GM18858 (cell line): Measurements from ENCODE around the gene AADAT.
"Not testable (repeated sequence)": the region's sequence is repeated elsewhere in the genome, so short reads cannot be mapped to it uniquely, and the experiment has no call there.

Experiments used
- ATAC-seq: cut with Tn5 transposase; IDR thresholded peaks from one replicate; pipeline ENCODE4 v1.9.1; 2021; ENCODE audit not compliant: unreplicated experiment

AADAT gene

DNA sequence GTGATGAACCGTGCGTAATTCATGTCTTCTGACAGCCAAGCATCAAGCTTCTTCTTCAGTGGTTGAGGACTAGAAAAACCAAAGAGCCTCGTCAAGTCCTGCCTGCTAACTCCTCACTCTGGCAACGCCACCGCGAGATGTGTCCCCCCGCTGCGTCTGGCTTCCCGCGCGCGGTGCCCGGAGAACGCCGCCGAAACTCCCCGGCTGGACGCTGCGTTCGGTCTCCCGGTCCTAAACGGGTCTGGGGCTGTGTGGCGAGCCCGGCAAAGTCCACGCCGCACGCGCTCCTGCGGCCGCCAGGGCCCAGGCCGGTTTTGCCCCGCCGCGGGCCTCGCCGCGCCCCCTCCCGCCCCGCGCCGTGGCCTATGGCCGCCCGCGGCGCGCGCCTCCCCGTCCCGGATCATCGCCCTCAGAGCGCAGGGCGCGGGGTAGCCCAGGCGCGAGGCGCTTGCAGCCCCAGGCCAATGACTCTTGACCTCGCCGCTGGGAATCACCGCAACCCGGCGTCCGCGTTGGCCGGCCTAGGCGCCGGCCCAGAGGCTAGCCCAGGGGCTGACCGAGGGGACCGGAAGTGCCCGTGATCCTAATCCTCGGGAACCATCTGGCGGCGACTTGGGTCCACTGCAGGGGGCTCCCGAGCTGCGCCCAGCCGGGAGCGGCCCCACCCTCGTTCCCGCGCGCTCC, at the start of gene AADAT:
Gene AADAT, minus strand, starts transcription at position 289 of the 684 bp plus-strand sequence. Its CDS starts 266 bp downstream, at position 23.
- peak; percentile 54 for ATAC-seq

DNA sequence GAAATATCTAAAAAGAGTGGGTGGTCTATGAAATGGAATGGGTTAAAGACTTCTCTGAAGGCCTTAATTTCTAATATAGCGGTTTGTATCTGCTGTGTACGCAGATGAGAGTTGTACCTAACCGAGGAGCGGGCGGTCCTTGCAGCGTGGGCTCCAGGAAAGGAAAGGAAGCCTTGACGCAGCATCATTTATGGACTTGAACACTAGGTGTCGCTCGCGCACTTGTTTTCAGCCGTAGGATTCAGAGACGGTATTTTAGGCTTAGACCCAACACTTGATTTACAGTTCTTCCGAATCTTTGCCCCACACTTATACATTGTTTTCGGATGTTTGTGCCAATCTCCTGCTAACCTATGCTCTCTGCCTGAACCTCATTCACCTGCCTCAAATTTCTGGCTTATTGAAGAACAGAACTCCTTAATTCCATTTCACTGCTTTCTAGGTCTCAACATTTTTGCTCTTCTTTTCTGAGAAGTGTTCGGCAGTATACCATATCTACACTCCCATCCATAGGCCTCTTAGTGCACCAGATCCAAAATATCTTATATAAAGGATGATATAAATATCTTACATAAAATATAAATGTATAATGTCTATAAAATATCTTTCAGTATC, 48.9 kb upstream of the AADAT start:
- peak; percentile 97 for ATAC-seq

- ATAC-seq, result no peak
These were observed 48.2 kb upstream of the AADAT start for GRCh38 chr4:170137927-170138326.

- ATAC-seq, result no peak
These were observed 47.7 kb upstream of the AADAT start for GRCh38 chr4:170137466-170137865.

GRCh38 chr4:170134821-170135220, 45.1 kb upstream of the AADAT start:
- no peak for ATAC-seq

- no peak for ATAC-seq
These were observed 38.6 kb upstream of the AADAT start for GRCh38 chr4:170128219-170128804.

- no peak for ATAC-seq
These were observed 38.0 kb upstream of the AADAT start for GRCh38 chr4:170127758-170128157.

DNA sequence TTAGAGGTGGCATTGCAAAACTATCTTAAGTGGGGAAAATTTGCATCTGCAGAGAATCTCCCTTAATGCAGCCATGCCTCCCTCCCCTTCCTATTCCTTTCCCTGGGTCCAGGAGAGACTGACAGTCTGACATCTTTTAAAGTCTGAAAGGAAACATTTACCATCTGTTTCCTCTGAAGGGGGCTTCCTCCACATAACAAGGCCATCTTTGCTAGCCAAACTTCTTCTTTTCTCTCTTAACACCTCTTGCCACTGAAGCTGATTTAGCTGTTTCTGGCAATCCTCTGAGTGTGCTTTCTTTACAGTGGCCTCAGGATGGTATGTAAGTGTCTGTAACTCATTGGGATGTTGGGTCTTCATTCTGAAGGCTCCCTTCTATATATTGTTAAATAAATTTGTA, 34.6 kb upstream of the AADAT start:
- no peak for ATAC-seq

DNA sequence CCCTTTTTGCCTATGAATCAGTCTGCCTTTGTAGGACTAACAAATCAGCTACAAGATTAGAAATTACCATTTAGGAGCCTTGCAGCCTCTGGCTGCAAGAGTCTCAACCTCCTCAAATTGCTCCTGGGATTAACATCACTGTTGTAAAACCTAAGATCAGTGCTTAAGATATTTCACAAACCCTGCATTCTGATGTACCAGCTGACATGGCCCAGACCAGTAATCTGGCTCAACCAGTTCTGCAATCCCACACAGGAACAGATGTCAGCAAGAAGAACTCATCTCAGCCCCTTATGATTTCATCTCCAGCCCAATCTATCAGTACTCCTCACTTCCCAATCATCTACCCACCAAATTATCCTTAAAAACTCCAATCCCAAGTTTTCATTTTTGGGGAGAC, 32.5 kb upstream of the AADAT start:
- no peak for ATAC-seq

DNA sequence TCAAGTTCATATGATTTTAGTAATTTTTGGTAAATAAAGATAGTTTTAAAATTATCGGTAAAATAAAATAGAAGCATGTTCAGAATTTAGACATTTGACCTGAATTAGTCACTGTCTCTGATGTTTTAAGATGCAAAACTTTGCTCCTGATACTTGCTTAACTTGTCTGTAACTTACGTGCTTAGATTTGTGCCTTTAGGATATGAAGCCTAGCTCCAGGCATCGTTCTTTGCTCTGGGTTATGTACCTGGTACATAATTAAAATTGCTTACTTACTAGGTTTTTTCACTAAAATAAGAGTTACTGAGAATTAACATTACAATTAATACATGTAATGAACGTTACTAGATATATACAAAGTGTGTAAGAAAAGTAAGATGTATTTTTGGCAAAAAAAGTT, 24.9 kb upstream of the AADAT start:
- ATAC-seq, result no peak

- not testable (repeated sequence) for ATAC-seq
These were observed 24.4 kb upstream of the AADAT start for GRCh38 chr4:170114183-170114582.

- ATAC-seq, result no peak
These were observed 21.8 kb upstream of the AADAT start for GRCh38 chr4:170111546-170111945.

DNA sequence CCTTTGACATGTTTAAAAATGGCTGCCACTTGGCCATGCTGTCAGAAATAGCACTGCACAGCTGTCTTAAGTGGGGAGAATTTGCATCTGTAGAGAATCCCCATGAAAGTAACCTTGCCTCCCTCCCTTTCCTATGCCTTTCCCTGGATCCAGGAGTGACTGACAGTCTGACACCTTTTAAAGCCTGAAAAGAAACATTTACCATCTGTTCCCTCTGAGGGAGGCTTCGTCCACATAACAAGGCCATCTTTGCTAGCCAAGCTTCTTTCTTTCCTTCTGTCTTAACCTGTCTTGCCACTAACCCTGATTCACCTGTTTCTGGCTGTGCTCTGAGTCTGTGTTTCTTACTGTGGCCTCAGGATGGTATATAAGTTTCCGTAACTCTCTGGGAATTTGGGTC, 21.3 kb upstream of the AADAT start:
- no peak for ATAC-seq

DNA sequence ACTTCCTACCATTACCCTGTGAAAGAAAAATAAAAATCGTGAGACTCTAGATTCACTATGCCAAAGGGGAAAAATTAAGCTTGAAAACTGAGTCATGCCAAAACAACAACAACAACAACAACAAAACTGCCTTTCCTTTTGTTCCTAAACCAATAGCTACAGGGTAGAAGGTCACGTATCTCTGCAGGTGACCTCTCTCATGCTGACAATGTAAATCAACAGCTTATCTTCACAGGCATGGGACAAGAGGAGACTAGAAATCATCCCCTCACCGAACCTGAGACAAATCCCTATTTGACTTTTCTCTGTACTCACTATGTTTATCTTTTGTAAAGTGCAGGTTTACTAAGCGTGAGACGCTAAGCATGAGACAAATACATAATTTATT, 20.5 kb upstream of the AADAT start:
- ATAC-seq, result no peak

- ATAC-seq, result no peak
These were observed 20.0 kb upstream of the AADAT start for GRCh38 chr4:170109586-170110284.

GRCh38 chr4:170106900-170107299, 17.1 kb upstream of the AADAT start:
- no peak for ATAC-seq

GRCh38 chr4:170102426-170102825, 12.7 kb upstream of the AADAT start:
- ATAC-seq, result no peak

GRCh38 chr4:170098171-170098570, 8.4 kb upstream of the AADAT start:
- not testable (repeated sequence) for ATAC-seq

- ATAC-seq, result no peak
These were observed 7.9 kb upstream of the AADAT start for GRCh38 chr4:170097681-170098080.

DNA sequence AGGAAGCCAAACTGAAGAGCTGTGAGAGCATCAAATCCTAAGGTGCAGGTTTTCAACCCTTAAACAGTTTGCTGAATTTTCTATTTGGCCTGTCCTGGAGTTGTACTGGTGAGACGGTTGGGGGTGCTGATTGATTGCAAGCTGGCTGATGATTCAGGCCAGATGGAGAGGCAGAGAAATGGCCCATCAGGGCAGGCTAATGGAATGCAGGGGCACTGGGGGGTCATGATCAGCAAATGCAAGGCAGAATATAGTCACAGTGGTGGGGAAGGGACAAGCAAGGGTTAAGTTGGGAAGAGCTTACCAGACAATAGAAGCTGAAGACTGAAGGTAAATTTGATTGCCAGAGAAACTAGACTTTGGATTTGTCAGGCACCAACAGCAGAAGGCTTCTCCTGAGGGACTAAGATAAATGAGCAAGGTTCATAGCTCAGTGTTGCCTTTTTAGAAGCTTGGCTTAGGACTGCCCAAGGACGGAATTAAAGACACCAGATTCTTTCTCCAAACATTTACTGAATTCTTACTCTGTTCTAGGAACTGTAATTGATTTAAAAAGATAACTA, 4.3 kb upstream of the AADAT start:
- ATAC-seq, result no peak

GRCh38 chr4:170091069-170091696, 1.4 kb upstream of the AADAT start:
- ATAC-seq, result no peak
